NCI-H510A treated with DMSO at 0.1 percent for 48 hours (cell line): ENCODE data around the gene TXNIP.

Experiments used
- DNase-seq: peaks from one replicate; lab custom pipeline; 2025; lab: John Stamatoyannopoulos, UW

Gene TXNIP

GRCh38 chr1:145963265-145964019 is 32.9 kb downstream of the TXNIP start:
- peak; percentile 33 for DNase-seq

GRCh38 chr1:145962157-145963102 is 33.9 kb downstream of the TXNIP start:
- DNase-seq: no peak

- no peak for DNase-seq
Measured at GRCh38 chr1:145961425-145962156, 34.8 kb downstream of the TXNIP start.

- no peak for DNase-seq
Measured at GRCh38 chr1:145961109-145961424, 35.3 kb downstream of the TXNIP start.

- DNase-seq: peak; percentile 88
Measured at GRCh38 chr1:145960468-145961108, 35.8 kb downstream of the TXNIP start.

GRCh38 chr1:145959957-145960467 is 36.4 kb downstream of the TXNIP start:
- no peak for DNase-seq

GRCh38 chr1:145959333-145959732 is 37.0 kb downstream of the TXNIP start:
- no peak for DNase-seq

- no peak for DNase-seq
Measured at GRCh38 chr1:145958734-145959133, 37.6 kb downstream of the TXNIP start.

GRCh38 chr1:145957443-145958319 is 38.7 kb downstream of the TXNIP start, which contains the start of gene LIX1L:
TSS of gene LIX1L (minus strand) at chr1:145958017. CDS start at chr1:145957927, 90 bp downstream.
- DNase-seq: peak; percentile 91

GRCh38 chr1:145956781-145957442 is 39.5 kb downstream of the TXNIP start:
- DNase-seq: peak; percentile 9

GRCh38 chr1:145956361-145956760 is 40.0 kb downstream of the TXNIP start:
- DNase-seq: no peak

GRCh38 chr1:145955436-145955835 is 40.9 kb downstream of the TXNIP start:
- DNase-seq: no peak

GRCh38 chr1:145953861-145954260 is 42.5 kb downstream of the TXNIP start:
- DNase-seq: no peak

- DNase-seq: no peak
Measured at GRCh38 chr1:145952903-145953302, 43.5 kb downstream of the TXNIP start.

- DNase-seq: no peak
Measured at GRCh38 chr1:145951526-145951925, 44.9 kb downstream of the TXNIP start.

- no peak for DNase-seq
Measured at GRCh38 chr1:145949219-145949618, 47.2 kb downstream of the TXNIP start.

- DNase-seq: no peak
Measured at GRCh38 chr1:145947551-145947950, 48.8 kb downstream of the TXNIP start.

GRCh38 chr1:145946477-145946986 is 49.8 kb downstream of the TXNIP start:
- no peak for DNase-seq

GRCh38 chr1:145944532-145944931 is 51.8 kb downstream of the TXNIP start:
- DNase-seq: no peak

GRCh38 chr1:145942871-145943270 is 53.5 kb downstream of the TXNIP start:
- no peak for DNase-seq
